Heart right ventricle (tissue), 16 donors: ENCODE data around the gene WNT7B. TPM values are rescaled to one million over a fixed set of nuclear protein-coding genes. Genes with fewer than 3 reads are reported as not detected.
A peak's percentile ranks its signal among the peaks of the same experiment; 100 is the strongest.

Source experiments
- ATAC-seq, 8 donors: fragments of 200-7000 bp; cut with Tn5 transposase; one replicate each; pipeline ENCODE4 v1.9.1; 2020; ENCODE audit warnings: mild to moderate bottlenecking in 8 of 8, moderate library complexity in 8 of 8, moderate number of reproducible peaks in 1 of 8
- DNase-seq, 2 donors: peaks; one replicate each; pipeline ENCODE4 v3.0.0-alpha.2; 2020
- H3K27ac ChIP-seq, 10 donors: fragments of 200-600 bp; sonication (generic) in 2 of 10; one replicate each; pipeline versions ENCODE4 v1.5.0 to v1.8.0; 2020 to 2022; ENCODE audit warnings: mild to moderate bottlenecking in 3 of 10
- H3K27me3 ChIP-seq, 7 donors: fragments of 200-600 bp; one replicate each; pipeline ENCODE4 v1.8.0; 2021 to 2022; ENCODE audit warnings: mild to moderate bottlenecking in 2 of 7
- H3K36me3 ChIP-seq, 9 donors: fragments of 200-600 bp; sonication (generic) in 1 of 9; one replicate each; pipeline versions ENCODE4 v1.5.0 to v1.8.0; 2020 to 2022; ENCODE audit warnings: mild to moderate bottlenecking in 2 of 9
- H3K4me1 ChIP-seq, 9 donors: fragments of 200-600 bp; sonication (generic) in 1 of 9; one replicate each; pipeline versions ENCODE4 v1.5.0 to v1.8.0; 2020 to 2022; ENCODE audit warnings: mild to moderate bottlenecking in 4 of 9
- H3K4me3 ChIP-seq, 10 donors: fragments of 200-600 bp; sonication (generic) in 2 of 10; one replicate each; pipeline versions ENCODE4 v1.5.0 to v1.8.0; 2020 to 2022; ENCODE audit warnings: mild to moderate bottlenecking in 7 of 10, moderate library complexity in 2 of 10
- H3K9me3 ChIP-seq, 11 donors: fragments of 200-600 bp in 10 of 11; sonication (generic) in 2 of 11; one replicate each; pipeline versions ENCODE4 v1.5.0 to v1.8.0; 2013 to 2022; ENCODE audit warnings: mild to moderate bottlenecking in 2 of 11, control low read depth in 1 of 11, moderate library complexity in 1 of 11
- WGBS, 2 donors: extraction: QIAGEN DNeasy Blood & Tissue Kit; methylation state at CpG; one replicate each; pipeline ENCODE4 v1.1.7; 2013; ENCODE audit warnings: inconsistent platforms in 1 of 2; 5-methylcytosine and 5-hydroxymethylcytosine counted together
- intact Hi-C, 10 donors: fragments of 100-400 bp; cut with DNase I; formaldehyde crosslinking; loops; one replicate each; pipeline versions ENCODE4 v1.11.1 to v1.14.2; 2022
- polyA plus RNA-seq, 2 donors: library from polyadenylated mRNA; stranded (reverse); fragments of 200-250 nt; gene quantifications; one replicate each; pipeline ENCODE4 v1.2.3, GENCODE V29; 2013
- total RNA-seq, 10 donors: library from RNA; stranded (reverse); fragmentation: NEBNext Ultra II Directional in 3 of 10; extraction: Animal tissue kit (Norgen Biotek cat#: 25700) in 3 of 10; gene quantifications; one replicate each; pipeline versions ENCODE4 v1.2.1 to v1.2.4, GENCODE V29; 2021 to 2023
- TF ChIP-seq, protein P1 (sequence below), 9 donors: fragments of 200-600 bp; sonication (generic) in 2 of 9; IDR thresholded peaks; one replicate each; pipeline versions ENCODE4 v1.5.0 to v1.8.0; 2021 to 2022; ENCODE audit warnings: antibody characterized with exemption in 9 of 9, mild to moderate bottlenecking in 5 of 9, moderate library complexity in 1 of 9
- donor health status: Arrhythmogenic right ventricular cardiomyopathy.
- donor health status: ischemic (EF 13 %, LVEDD 7.1; RV severe dilation, severe dysfunction).
- donor health status: healthy with polysubstance abuse.
- donor health status: DM: no; HTN: yes; CAD: no.
- donor health status: DM: no; HTN: no; CAD: no.
- donor health status: ischemic (EF 25% LVEDD 6.9; RV normal size, moderate dysfunction).
- donor health status: ischemic (EF 25% LVEDD 5.7; RV mildly dilated, moderate dysfunction).
- donor health status: healthy.
- donor health status: DM: yes; HTN: yes; CAD: no.
- donor health status: Ischemic cardiomyopathy.
- donor health status: ischemic (EF 35%, LVEDD 5.7; RV mildly dilated, moderate dysfunction).
- donor health status: nonischemic (EF 11% LVEDD 7.7; RV severe dilation, severe dysfunction).
- donor health status: DM: yes; HTN: yes; CAD: no.
- donor health status: PGD.
- donor health status: ischemic (EF 29% LVEDD 5.4; RV normal size, mild dysfunction).
- donor health status: nonischemic (EF 23%, LVEDD 6.1; RV moderate dilation, normal function).

The WNT7B gene
- total and polyA plus RNA-seq, 12 donors = not detected

DNA sequence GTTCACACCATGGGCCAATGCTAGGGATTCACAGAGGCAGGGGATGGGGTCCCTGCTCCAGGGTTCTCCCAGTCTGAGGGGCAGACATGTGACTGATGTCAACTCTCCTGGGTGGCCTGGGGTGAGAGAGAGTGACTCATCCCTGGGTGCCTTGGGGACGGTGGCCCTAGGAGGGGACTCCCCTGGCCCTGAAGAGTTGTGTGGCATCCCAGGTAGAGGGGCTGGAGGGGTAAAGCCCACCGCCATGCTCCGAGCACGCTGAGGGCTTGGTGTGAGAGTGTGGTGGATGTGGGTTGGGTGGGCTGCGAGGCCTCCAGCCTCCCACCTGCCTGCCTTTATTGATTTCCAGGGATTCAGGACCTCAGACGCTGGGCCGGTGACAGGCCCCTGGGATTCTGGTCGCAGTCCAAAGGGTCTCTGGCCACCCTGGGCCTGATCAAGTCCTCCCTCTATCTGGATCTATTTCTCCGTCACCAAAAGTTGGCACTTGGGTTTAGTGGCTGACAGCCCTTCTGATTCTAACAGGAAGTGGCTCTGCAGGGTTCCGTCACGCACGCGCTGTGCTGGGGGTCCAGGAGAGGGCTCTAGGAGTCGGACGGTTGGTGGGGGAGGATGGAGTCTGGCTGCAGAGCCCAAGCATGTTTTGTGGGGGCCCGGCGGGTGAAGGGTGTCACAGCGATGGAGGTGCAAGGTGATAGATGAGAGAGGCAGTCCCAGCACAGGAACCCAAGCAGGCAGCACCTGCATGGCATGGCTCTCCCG lies 27.3 kb upstream of the WNT7B start:
- DNase-seq (no peak), ATAC-seq (no peak)
- no peaks in the 10 kb centered on the region for H3K36me3 ChIP-seq
- H3K27me3 ChIP-seq = no peaks in the 10 kb centered on the region
- peaks cover 0 to 3% (median 2%) of the 10 kb centered on the region in 11 donors for H3K9me3 ChIP-seq
- WGBS, 2 donors = 89 to 90% methylated on average over 19 of the region's 19 CpGs
- H3K4me1 ChIP-seq = peaks cover 43 to 89% (median 70%) of the 10 kb centered on the region in 9 donors
- H3K4me3 ChIP-seq = no peak overlapping the region
- H3K27ac ChIP-seq = peak overlapping the region in 1 of 10 donors; percentile 88
- TF ChIP-seq, protein P1, sequence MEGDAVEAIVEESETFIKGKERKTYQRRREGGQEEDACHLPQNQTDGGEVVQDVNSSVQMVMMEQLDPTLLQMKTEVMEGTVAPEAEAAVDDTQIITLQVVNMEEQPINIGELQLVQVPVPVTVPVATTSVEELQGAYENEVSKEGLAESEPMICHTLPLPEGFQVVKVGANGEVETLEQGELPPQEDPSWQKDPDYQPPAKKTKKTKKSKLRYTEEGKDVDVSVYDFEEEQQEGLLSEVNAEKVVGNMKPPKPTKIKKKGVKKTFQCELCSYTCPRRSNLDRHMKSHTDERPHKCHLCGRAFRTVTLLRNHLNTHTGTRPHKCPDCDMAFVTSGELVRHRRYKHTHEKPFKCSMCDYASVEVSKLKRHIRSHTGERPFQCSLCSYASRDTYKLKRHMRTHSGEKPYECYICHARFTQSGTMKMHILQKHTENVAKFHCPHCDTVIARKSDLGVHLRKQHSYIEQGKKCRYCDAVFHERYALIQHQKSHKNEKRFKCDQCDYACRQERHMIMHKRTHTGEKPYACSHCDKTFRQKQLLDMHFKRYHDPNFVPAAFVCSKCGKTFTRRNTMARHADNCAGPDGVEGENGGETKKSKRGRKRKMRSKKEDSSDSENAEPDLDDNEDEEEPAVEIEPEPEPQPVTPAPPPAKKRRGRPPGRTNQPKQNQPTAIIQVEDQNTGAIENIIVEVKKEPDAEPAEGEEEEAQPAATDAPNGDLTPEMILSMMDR (IDR thresholded peaks at IDR 0.05) = no peak
- intact Hi-C loops = loop anchor here in 2 of 10 donors (2.0 kb wide), 1 partner anchor 113 kb away; no protein-coding TSS in a partner anchor

DNA sequence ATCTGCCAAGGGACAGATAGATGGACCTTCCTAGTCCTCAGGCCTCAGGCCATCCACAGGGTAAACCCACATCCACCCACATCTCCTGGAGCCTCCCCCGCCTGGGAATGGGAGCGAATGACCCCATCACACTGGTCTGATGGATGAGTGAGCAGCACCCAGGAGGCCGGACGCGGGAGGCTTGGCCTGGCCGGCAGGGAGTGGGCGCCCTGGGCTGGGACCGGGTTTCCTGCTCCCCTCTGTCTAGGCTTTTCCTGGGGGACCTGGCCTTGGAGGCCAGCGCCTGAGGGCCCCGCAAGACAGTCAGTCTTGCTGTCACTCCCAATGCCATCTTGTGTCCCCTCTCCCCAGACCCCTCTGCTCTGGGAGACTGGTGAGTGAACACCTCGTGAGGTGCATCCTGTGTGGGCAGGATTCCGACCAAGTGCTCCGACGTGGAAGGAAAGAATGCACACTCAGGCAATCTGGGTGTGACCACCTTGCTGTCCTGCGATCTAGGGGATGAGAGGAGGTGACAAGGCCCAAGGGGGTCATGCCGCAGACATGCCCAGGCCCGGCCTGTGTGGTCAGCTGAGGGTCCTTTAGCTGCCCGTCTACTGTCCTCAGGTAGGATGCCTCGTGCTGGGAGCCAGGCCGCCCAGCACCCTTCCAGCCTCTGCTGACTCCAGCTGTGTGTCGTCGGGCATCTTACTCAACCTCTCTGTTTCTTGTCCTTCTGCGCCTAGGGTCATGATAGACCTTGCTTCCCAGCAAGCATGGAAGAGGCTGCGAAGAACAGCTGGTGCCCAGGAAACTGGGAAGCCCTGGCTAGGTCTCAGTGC lies 26.5 kb upstream of the WNT7B start:
- intact Hi-C loops = loop anchor here in 2 of 10 donors (2.0 kb wide), 1 partner anchor 113 kb away; no protein-coding TSS in a partner anchor
- 77 to 88% methylated on average over 24 of the region's 24 CpGs for WGBS, 2 donors
- DNase-seq (no peak), ATAC-seq (no peak)
- Histone ChIP-seq H3K4me3 (no peak overlapping the region), H3K27ac (peak overlapping the region in 7 of 10 donors; percentile 28 to 94 (median 44)), H3K9me3 (no peaks in the 10 kb centered on the region), H3K4me1 (peaks cover 47 to 92% (median 75%) of the 10 kb centered on the region in 9 donors), H3K27me3 (no peaks in the 10 kb centered on the region), H3K36me3 (no peaks in the 10 kb centered on the region)
- TF ChIP-seq, protein P1 (IDR thresholded peaks at IDR 0.05) = no peak

DNA sequence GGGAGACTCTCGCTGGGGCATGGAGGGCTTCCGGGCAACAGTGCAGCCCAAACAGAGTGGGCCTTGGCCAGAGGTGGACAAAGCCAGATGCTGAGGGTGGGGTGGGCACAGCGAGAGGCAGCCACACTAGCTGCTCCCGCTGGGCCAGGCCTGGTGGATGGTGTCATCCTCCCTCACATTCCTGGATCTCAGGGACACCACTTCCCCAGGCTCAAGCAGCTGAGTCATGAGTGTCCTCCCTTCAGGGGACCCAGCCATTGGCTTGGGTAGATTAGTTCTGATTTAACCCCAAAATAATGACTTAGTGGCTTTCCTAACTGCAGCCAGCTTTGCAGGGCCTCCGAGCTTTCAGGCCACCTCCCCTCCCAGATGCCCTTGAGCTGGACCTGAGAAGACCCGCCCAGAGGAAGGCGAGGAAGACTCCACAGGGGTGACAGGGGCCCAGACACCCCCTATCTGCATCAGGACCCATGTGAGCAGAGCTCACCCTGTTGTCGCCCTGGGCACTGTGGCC lies 25.9 kb upstream of the WNT7B start:
- no peaks in the 10 kb centered on the region for H3K9me3 ChIP-seq
- peak overlapping the region in 7 of 10 donors; percentile 28 to 94 (median 70) for H3K27ac ChIP-seq
- H3K4me3 ChIP-seq = no peak overlapping the region
- ATAC-seq = no peak
- no peak for DNase-seq
- intact Hi-C loops = no loop called here
- WGBS, 2 donors = 77 to 83% methylated on average over 8 of the region's 8 CpGs
- no peaks in the 10 kb centered on the region for H3K27me3 ChIP-seq
- TF ChIP-seq, protein P1 (IDR thresholded peaks at IDR 0.05) = no peak
- no peaks in the 10 kb centered on the region for H3K36me3 ChIP-seq
- peaks cover 47 to 92% (median 75%) of the 10 kb centered on the region in 9 donors for H3K4me1 ChIP-seq

DNA sequence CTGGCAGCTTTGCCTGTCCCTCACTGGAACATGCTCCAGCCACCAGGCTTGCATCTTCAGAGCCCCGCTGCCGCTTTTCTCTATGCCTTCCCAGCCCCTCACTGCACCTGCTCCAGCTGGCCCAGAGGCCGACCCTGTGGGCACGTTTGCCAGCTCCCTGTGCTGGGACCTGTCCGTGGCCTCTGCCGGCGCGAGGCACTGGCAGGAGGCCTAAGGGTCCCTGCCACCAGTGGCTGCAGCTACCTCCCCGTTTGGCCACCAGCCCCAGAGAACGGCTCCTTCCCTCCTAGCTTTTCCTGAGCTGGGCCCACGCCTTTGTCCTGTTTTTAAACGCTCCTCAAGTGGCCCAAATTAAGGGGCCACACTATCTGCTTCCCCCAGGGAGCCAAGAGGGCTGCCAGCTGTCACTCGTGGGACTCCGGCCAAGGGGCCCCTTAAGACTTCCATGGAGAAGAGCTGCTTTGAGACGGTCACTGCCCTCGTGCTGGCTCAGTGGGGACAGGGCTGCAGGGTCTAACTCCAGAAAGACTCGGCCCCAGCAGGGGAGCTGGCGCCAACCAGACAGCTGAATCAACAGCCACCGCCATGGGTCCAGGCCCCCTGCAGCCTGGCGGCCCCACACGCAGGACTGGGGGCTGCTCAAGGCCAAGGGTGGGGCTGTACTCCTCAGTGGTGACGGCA lies 24.6 kb upstream of the WNT7B start:
- Histone ChIP-seq H3K27ac (peak overlapping the region; percentile 41 to 94 (median 66)), H3K27me3 (no peaks in the 10 kb centered on the region), H3K36me3 (no peaks in the 10 kb centered on the region), H3K9me3 (no peaks in the 10 kb centered on the region), H3K4me1 (peaks cover 41 to 92% (median 75%) of the 10 kb centered on the region in 9 donors), H3K4me3 (no peak overlapping the region)
- DNase-seq = no peak
- TF ChIP-seq, protein P1 (IDR thresholded peaks at IDR 0.05) = no peak
- intact Hi-C loops = no loop called here
- WGBS, 2 donors = 29 to 37% methylated on average over 22 of the region's 22 CpGs
- no peak for ATAC-seq
